Germinal center (tissue), 1 donor: ENCODE measurements around the gene ITGB2.

ENCODE experiments used
- DNase-seq: peaks from one replicate; pipeline ENCODE4 v3.0.0; 2012; ENCODE audit warnings: mixed read lengths, low spot score

Gene ITGB2

DNA sequence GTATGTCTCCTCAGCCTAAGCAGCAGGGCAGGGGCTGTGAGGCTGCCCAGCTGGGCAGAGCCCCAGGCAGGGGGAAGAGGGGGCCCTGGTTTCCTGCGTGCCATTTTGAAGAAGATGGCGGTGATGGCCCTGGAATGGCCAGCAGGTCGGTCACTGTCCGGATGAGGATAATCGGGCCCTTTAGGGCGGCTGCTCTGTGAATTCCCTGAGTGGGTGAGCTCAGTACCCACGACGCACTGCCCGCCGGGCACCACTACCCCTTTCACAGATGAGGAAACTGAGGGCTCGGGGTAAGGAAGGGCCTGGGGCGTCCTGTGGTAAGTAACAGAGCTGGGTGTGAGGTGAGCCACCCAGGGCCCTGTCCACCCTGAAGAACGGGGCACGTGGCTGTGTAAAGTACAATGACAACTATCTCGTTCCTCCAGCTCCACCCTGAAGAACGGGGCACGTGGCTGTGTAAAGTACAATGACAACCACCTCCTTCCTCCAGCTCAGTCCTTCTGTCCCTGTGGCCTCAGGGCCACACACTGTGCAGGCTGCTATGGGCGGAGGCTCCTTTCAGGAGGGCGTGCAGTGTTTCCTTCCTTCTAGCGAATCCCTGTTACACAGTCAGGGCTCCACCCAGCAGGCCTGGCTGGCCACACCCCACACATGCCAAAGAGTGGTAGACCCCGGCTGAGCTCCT lies 23.2 kb downstream of the ITGB2 start:
- DNase-seq: no peak

DNA sequence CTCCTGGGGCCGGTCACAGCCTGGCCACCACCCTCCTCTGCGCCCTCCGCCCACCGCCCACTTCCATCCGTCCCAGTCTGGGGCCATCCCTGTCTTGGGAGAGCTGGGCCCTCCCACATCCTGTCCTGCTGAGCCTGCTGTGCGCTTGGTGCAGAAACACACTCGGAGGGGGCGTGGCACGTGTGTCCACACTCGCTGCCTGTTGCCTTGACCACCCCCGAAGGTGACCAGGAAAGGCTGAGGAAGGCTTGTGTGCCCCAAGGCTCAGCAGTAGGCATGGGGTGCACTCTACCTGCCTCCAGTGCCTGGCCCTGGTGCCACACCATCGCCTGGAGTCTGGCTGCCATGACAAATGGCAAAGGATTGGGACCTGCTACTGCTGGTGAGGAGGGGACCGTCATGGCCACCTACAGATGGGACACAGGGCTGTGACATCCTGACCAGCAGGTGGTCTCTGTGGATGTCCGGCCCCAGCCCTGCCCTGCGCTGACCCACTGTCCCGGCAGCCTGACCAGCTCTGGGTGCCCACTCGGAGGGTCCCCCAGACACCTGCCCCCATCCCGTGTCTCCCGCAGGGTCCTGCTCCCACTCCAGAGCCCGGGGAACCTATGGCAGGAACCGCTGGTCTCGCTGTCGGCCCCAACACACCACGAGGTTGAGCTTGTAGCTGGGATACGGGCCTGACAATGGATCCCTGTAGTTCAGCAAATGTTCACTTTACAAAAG lies 24.0 kb downstream of the ITGB2 start:
- DNase-seq: no peak

DNA sequence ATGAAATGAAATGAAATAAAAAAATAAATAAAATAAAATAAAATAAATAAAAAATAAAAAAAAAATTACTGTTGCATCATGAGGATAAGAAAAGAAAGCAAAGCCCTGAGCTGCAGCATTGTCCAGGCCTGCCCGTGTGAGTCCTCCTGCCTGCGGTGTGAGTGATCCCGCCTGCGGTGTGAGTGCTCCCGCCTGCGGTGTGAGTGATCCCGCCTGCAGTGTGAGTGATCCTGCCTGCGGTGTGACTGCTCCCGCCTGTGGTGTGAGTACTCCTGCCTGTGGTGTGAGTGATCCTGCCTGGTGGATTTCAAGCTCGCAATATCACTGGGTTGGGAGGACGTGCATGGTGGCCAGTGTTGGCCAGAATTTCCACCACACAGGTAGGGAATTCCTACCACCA lies 24.8 kb downstream of the ITGB2 start:
- DNase-seq: no peak

DNA sequence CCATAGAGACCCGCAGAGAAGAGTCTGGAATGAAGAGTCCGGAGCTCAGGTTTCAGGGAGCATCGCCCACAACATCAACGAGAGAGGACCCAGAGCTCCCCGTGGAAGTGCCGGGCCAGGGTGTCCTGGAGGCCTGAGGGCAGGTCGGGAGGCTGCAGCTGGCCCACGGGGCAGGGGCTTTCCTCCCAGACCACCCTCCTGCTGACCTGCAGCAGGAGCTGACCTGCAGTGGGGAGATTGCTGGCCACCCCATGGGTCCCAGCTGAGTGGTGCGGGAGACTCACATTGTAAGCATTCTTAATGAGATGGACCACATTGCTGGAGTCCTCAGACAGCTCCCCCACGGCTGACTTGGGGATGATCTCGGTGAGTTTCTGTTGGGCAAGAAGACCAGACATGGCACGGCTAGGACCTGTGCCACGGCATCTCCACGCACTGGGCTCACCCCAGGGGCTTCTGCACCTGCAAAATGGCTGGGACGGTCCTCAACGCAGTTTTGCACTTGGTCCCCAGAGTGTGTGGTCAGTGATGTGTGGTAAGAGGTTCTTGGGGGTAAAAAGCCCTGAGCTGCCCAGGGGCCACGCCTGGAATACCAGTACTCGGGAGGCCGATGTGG lies 25.9 kb downstream of the ITGB2 start:
- no peak for DNase-seq

DNA sequence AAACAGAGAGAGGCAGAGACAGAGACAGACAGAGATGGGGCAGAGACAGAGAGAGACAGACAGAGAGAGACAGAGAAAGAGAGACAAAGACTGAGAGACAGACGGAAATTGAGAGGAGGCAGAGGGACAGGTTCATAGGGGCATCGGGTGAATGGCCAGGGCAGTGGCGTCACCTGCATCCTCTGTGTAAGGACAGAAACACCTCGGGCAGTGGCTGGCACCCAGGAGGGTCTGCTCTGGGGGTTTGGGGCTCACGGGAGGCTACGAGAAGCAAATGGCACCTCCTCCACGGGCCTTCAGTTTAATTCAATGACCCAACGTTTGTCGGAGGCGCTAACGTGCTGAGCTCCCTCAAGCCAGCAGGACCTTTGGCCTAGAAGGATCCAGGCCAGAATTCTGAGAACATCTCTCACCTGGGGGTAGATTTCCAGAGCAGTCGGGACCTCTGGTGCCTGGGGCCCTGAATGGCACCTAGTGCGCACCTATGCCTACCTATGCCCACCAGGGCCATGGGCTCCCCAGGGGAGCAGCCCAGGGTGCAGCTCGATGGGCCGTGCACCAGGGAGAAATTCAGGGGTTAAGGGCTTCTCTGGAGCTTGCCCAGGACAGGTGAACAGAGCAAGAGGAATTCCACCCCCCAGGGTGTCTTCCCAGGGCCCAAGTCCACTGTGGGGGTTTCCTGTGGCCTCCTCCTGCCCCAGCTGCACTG lies 26.6 kb downstream of the ITGB2 start:
- DNase-seq: no peak

DNA sequence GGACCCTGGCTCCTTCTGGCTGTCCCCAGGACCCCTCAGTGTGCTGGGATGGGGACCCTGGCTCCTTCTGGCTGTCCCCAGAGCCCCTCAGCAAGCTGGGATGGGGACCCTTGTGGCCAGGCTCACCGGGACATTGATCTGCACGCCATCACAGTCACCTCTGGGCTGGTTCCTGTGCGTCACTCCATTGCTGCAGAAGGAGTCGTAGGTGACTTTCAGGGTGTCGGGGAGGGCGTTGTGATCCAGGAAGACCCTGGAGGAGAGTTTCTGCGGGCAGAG lies 27.5 kb downstream of the ITGB2 start:
- DNase-seq: no peak

DNA sequence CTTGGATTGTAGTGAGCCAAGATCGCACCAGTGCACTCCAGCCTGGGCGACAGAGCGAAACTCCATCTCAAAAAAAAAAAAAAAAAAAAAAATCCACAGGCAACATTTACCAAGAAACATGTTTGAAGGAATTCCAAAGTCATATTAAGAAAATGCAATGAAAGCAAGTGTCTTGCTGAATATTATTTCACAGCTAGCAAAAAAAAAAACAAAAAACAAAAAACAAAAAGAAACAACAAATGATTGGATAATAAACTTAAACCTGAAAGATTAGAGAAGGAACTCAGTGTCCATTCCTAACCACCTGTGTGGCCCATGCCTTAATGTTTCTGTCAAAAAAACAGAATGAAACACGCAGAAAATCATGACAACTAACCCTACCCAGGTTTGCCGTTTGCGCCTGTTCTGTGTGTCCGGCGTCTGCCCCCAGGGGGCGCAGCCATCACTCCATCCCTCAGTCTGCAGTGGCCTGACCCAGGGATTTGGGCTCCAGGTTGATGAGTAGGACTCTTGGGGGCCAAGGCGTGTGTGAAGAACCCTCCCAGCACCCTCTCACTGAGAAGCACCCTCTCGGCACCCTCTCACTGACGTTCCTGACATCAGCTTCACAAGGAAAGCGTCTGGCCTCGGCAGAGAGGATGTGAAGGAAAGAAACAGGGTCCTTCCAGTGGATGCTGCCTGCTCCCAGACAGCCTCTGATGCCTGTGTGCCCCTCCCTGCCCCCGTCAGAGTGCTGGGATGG lies 28.0 kb downstream of the ITGB2 start:
- DNase-seq: peak; percentile 67

DNA sequence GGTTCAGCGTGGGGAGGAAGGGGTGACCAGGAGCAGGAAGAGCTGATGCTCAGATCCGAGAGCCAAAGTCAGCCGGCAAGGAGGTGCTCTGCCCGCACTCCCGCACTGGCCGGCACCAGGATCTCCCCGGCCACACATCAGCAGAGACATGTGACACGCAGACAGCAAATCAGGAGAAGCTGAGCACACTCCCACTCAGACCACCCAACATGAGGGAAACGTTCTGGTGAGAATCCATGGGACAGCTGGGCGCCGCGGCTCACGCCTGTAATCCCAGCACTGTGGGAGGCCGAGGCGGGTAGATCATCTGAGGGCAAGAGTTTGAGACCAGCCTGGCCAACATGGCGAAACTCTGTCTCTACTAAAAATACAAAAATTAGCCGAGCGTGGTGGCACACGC lies 28.6 kb downstream of the ITGB2 start:
- DNase-seq: no peak

DNA sequence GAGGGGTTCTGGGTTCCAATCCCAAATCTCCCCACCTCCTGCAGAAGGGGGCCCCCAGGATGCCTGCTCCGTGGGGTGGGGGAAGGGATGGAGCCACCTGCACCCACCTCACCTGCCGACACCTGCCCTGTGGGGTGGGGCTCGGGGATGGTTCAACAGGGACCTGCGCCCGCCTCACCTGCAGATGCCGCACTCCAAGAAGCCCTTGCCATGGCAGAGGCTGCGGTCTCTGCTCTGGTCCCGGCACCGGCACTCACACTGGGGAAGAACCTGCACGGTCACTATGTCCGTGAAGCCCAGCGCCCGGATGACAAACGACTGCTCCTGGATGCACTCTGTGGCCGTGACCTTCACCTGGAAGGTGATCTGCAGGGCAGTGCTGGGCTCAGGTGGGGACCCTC lies 29.1 kb downstream of the ITGB2 start:
- no peak for DNase-seq

DNA sequence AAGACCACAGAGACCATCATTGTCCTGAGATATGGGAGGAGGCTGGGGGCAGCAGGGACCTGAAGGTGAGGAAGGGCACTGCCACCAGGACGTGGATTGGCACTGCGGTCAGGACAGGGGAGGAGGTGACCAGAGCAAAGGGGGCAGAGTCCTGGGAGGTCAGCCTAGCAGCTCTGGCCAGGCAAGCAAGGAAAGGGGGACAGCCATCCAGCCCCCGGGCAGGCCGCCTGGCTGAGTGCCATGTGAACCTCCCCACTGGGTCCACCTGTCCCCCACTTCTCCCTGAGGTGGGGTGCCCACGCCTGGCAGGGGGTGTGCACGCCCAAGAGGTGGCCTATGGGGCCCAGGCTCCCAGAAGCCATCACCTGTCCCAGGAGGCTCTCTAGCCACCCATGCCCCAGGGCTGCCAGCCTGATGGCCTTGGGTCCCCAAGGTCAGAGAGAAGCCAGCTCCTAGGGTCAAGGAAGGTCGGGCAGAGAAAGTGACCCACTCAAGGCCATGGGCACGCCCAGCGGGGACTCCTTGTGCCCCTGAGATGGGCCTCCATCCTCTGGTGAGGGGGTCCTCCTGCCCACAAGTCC lies 29.6 kb downstream of the ITGB2 start:
- no peak for DNase-seq

DNA sequence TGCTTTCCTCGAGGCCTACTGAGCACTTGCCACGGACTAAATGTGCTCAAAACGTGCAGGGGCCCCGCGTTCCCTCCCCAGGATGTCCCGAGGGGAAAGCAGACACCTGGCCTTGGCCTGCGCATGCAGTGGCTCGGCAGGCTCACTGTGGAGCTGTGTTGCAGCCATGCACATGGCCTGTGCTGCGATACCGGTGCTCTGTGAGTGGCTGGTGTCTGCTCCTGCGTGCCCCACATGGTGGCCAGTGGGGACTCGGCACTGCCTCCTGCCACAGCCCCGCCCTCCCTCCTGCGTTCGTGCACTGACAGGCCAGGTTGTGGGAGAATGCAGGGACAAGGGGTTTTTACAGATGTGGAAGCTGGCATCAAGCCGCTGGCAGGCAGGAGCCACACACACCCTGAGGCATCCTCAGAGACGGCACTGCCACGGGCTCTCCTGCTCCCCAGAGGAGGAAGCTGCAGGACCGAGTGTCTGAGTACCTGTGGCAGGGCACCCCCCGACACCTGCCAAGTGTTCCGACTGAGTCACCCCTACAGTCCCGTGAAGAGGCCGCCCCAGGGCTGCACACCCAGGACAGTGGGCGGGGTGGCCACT lies 30.3 kb downstream of the ITGB2 start:
- DNase-seq: no peak

DNA sequence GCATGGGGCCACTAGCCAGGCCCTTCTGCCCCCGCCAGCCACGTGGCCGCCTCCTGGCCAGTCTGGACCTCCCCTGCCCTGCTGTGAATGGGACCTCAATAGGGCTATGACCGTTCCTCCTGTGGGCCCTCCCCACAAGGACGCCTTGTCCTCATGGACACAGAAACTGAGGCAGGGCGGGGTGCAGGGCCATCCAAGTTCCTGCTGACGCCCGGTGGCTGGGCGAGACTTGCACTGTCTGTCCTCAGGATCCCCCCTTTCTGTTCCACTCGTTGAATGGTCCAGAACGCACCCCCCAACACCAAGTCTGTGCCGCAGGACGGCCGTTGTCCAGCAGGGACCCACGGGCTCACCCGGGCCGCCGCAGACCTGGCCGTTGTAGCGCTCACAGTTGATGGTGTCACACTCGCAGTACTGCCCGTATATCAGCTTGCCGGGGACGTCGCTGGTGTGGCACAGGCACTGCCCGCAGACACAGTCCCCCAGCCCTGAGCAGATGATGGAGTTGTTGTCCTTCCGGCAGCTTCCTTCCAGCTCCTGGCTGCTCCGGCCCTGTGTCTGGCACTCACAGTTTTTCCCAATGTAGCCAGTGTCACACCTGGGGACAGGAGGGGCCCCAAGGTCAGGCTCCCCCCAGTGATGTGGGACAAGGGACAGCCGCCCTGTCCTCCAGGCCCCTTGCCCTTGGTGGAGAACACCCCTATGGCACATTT lies 30.9 kb downstream of the ITGB2 start:
- DNase-seq: no peak

DNA sequence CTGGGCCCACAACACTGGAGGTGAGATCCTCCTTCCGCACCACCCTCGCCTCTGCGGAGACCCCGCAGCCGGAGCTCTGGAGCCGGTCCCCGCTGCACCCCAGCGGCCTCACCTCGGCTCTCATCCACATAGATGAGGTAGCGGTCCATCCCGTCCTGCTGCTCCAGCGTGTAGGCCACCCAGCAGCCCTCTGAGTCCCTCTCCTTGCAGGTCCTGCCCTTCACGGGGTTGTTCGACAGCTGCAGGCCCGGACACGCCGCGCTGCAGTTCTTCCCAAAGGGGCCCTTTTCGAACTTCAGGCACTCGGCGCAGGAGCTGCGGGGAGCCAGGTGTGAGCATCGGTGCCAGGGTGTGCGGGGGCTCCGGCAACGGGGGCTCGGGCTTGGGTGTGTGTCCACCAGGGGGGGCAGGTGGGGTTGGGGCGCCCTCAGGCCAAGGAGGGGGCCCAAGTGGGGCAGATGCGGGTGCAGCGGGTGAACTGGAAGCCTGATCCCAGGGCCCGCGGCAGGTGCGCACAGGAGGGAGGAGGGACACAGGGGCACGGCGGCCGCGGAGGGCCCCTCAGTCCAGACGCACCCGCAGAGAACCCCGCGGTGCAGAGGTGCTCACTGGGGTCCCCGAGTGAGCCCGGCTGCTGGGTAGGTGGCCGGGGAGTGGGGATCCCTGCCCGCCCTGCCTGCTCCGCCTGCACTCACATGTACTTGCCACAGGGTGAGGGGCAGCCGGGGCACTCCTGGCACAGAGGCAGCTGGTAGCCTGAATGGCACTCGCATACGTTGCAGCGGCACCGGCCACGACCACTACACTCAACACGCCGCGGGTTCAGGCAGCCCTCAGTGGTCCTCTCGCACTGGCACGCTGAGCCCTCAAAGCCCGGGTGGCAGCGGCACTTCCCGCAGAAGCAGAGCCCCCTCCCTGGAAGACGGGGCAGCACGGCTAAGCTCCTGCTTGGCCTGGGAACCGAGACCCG lies 31.8 kb downstream of the ITGB2 start:
- no peak for DNase-seq

DNA sequence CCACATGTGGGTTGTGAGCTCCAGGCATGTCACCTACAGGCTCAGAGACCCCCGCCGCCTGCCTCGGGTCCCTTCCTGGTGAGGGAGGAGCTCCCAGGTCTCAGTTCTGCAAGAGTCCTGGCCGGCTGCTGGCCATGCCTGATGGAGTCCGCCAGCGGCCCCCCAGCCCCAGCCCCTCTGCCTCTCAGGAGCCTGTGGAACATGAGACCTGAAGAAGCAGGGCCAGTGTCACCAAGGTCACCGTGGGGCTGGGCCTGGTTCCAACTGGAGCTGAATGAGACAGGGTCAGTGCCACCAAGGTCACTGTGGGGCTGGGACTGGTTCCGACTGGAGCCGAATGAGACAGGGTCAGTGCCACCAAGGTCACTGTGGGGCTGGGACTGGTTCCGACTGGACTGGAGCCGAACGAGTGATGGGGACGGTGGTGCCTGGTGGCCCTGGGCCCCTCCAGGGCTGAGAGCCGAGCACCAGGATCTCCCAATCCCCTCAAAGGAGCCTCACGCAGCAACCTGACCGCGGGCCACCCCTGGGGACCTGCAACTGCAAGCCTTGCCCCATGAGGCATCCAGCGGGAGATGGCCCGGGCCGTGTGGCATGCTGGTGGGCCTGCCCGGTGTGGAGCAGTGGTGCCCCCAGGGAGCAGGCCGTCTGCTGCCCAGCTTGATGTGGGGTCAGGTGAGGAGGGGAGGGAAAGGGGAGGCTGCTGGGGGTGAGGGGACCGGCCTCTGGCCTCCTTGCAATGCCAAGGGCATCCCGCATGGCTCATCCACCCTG lies 32.7 kb downstream of the ITGB2 start:
- DNase-seq: no peak

DNA sequence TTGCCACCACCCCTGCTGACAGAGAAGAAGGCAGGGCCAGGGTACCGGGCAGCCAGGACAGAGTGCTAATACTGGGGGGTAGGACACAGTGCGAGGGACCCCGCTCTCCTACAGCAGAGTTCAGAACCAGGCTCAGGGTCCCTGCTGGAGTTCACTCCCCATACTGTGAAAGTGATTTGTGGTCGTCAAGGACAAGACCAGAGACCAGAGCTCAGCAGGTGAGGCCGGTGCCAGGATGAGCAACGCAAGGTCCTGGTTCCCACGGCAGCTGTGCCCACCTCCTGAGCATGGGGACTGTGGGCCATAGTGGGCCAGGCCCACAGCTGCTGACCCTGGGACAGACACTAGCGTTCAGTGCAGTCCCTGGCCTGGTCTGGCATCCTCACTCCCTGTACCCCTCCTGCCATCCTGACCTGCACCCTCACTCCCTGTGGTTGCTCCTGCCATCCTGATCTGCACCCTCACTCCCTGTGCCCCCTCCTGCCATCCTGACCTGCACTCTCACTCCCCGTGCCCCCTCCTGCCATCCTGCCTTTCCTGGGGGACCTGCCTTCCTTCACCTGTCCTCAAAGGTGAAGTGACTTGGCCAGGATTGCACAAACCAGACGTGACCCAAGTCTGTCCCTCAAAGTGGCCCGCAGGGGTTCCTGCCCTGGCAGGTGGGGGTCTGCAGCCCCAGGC lies 33.4 kb downstream of the ITGB2 start:
- DNase-seq: no peak

DNA sequence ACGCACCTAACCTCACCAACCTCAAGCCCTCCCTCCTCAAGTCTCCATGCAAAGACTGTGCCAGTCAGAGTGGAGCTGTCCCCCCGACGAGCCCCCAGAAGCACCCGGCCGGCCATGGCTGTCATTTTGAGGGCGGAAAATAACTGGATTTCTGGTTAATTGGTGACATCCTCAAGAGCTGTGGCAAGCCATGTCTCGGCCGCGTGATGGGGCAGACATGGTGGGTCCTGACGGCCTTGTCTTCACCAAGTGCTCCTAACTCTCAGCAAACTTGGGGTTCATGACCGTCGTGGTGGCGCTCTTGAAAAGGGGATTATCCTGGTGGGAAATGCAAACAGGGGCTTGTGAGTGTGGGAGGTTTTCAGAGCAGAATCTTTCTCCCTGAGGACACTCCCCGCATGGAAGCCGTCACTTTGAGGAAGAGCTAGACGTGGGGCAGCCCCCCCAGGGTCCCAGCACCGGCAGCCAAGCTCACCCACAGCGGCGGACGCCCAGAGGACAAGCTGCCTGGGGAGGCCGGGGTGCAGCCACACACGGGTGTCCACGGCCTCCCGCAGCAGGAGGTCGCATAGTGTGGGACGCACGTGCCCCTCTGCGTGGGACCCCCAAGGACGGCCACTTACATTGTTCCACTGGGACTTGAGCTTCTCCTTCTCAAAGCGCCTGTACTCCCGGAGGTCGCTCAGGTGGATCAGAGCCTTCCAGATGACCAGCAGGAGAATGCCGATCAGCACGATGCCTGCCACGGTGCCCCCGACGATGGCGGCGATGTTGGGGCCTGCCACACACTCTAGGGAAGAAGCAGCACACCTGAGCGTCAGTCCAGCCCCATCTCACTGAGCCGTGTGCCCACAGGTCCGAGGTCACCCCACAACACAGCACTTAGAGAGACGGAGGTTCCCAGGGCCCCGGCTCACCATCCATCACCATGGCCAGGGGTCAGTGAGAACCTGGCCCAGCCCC lies 34.3 kb downstream of the ITGB2 start:
- no peak for DNase-seq

DNA sequence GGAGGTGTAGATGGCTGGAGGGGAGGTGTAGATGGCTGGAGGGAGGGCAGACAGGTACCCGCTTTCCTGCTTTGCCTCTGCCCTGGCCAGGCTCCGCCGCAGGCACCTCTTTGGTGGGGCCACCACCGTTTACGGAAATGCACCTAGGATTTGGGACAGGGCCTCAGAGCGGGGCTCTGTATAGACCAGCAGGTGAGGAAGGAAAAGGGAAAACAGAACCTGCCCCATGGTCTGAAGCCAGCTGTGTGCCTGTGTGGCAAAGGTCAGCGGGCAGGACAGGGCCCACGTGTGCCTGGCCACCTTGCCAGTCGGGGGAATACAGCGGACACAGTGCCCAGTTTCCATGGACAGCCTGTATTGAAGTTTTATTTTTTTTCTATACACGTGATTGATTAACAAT lies 35.1 kb downstream of the ITGB2 start:
- DNase-seq: no peak
